HepG2 (cell line): ENCODE data around the gene USP7. TPM values are rescaled to one million over a fixed set of nuclear protein-coding genes. Genes with fewer than 3 reads are reported as not detected.

ENCODE experiments used
- CENPT ChIP-seq: sonication (generic); formaldehyde crosslinking; IDR thresholded peaks from 2 replicates; pipeline ENCODE4 v1.8.0; 2022; ENCODE audit warnings: low read depth, mild to moderate bottlenecking, moderate library complexity, missing genetic modification reagents
- GMEB2 ChIP-seq: IDR thresholded peaks from 2 replicates; pipeline ENCODE4 v1.6.1; 2016; ENCODE audit warnings: missing biosample characterization, missing genetic modification reagents, low read depth
- KDM2A ChIP-seq: sonication (generic); formaldehyde crosslinking; IDR thresholded peaks from 2 replicates; pipeline ENCODE4 v1.4.0; 2020; ENCODE audit warnings: low read depth, missing genetic modification reagents, borderline replicate concordance
- MEF2D ChIP-seq: sonication (generic); formaldehyde crosslinking; IDR thresholded peaks from 2 replicates; pipeline ENCODE4 v1.5.1; 2020; ENCODE audit warnings: mild to moderate bottlenecking, missing genetic modification reagents
- RORA ChIP-seq: sonication (generic); formaldehyde crosslinking; IDR thresholded peaks from 2 replicates; pipeline ENCODE4 v1.5.0; 2020; ENCODE audit warnings: mild to moderate bottlenecking, missing genetic modification reagents, moderate library complexity
- SMARCC2 ChIP-seq: fragments of 450-650 bp; IDR thresholded peaks from 2 replicates; pipeline ENCODE4 v1.6.1; 2017; ENCODE audit warnings: antibody characterized with exemption, mild to moderate bottlenecking
- ZMYM4 ChIP-seq: sonication (generic); formaldehyde crosslinking; IDR thresholded peaks from 2 replicates; pipeline ENCODE4 v1.8.1; 2023; ENCODE audit warnings: mild to moderate bottlenecking, missing genetic modification reagents
- ZNF629 ChIP-seq: sonication (generic); formaldehyde crosslinking; conservative IDR thresholded peaks from 2 replicates; pipeline ENCODE4 v1.5.0; 2020; ENCODE audit warnings: missing genetic modification reagents
- ZSCAN25 ChIP-seq: sonication (generic); formaldehyde crosslinking; IDR thresholded peaks from 2 replicates; pipeline ENCODE4 v1.8.0; 2022; ENCODE audit warnings: mild to moderate bottlenecking, missing genetic modification reagents
- polyA plus RNA-seq, 8 experiments: library from polyadenylated mRNA; depleted of rRNA in 3 of 8; stranded (reverse) in 7 of 8; unstranded in 1 of 8; fragments of >200 nt; fragmentation: Illumina TruSeq in 4 of 8; extraction: Trizol in 4 of 8; gene quantifications; 2 replicates each; pipeline versions ENCODE4 v1.2.1 to v1.2.3, GENCODE V29; 2011 to 2016; ENCODE audit warnings: low read depth in 4 of 8, missing spikeins in 1 of 8, mixed read lengths in 1 of 8; ENCODE audit not compliant: insufficient read depth in 1 of 8
- total RNA-seq, 5 experiments: library from RNA; depleted of rRNA; stranded (reverse); fragments of >200 nt; fragmentation: Illumina TruSeq; extraction: Trizol; gene quantifications; 2 replicates each; pipeline ENCODE4 v1.2.3, GENCODE V29; 2016; ENCODE audit warnings: low read depth in 1 of 5
- TF ChIP-seq, protein P1 (sequence below): sonication (generic); formaldehyde crosslinking; IDR thresholded peaks from 2 replicates; pipeline ENCODE4 v1.4.0; 2020; ENCODE audit warnings: missing genetic modification reagents
- TF ChIP-seq, protein P2 (sequence below): sonication (generic); formaldehyde crosslinking; IDR thresholded peaks from 2 replicates; pipeline ENCODE4 v1.9.0; 2021; ENCODE audit warnings: mild to moderate bottlenecking, missing genetic modification reagents
- TF ChIP-seq, protein P3 (sequence below): sonication (generic); formaldehyde crosslinking; IDR thresholded peaks from 2 replicates; pipeline ENCODE4 v1.5.1; 2020; ENCODE audit warnings: mild to moderate bottlenecking, missing genetic modification reagents, borderline replicate concordance

Gene USP7
- total and polyA plus RNA-seq, 2 of the 13 experiments (the other 11 are each of a cell fraction or from before 2014, with no cell fraction given) = 52.5 to 173 TPM

DNA sequence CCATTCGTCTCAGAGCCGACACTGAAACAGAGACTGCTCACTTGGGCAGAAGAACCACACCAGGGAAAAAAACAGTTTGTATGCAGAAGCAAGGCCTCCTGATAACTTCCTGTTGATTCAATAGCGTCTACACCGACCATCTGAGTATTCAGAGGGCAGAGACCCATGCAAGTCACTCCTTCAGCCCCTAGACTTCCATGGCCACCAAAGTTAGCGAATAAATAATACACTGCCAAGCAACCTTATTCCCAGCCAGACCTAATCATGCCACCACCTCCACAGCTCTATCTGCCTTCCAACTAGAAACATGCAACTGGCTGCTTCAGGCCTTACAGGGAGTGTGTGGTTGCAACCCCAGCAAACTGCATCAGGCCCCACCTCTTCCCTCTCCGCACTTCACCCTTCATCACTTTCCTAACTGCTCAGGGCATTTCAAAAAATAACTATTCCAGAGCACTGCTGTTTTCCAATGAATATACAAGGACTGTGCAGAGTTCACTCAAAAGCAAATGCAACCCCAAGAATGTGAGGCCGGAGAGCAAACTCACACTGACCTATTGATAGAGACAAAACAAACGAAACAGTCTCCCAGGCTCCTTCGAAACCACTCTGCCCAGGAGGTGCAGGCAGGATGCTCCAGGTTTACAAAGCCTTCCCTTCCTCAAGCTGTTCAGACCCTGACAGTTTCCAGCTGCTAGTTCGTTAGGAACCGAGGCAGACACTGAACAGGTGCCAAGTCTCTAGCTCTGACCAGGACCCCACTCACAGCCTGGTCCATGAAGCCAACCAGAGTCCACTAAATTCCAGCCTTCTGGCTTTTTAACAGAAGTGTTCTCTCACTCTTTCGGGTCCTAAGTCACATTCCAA, 3.6 kb downstream of the USP7 start (continued):
- TF ChIP-seq, protein P1, sequence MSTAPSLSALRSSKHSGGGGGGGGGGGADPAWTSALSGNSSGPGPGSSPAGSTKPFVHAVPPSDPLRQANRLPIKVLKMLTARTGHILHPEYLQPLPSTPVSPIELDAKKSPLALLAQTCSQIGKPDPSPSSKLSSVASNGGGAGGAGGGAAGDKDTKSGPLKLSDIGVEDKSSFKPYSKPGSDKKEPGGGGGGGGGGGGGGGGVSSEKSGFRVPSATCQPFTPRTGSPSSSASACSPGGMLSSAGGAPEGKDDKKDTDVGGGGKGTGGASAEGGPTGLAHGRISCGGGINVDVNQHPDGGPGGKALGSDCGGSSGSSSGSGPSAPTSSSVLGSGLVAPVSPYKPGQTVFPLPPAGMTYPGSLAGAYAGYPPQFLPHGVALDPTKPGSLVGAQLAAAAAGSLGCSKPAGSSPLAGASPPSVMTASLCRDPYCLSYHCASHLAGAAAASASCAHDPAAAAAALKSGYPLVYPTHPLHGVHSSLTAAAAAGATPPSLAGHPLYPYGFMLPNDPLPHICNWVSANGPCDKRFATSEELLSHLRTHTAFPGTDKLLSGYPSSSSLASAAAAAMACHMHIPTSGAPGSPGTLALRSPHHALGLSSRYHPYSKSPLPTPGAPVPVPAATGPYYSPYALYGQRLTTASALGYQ = no peak
- peak; percentile 65 for TF ChIP-seq KDM2A (CRISPR knock-in tag)
- no peak for TF ChIP-seq GMEB2
- TF ChIP-seq ZMYM4 = peak; percentile 88
- TF ChIP-seq CENPT (CRISPR knock-in tag) = no peak
- TF ChIP-seq, protein P2, sequence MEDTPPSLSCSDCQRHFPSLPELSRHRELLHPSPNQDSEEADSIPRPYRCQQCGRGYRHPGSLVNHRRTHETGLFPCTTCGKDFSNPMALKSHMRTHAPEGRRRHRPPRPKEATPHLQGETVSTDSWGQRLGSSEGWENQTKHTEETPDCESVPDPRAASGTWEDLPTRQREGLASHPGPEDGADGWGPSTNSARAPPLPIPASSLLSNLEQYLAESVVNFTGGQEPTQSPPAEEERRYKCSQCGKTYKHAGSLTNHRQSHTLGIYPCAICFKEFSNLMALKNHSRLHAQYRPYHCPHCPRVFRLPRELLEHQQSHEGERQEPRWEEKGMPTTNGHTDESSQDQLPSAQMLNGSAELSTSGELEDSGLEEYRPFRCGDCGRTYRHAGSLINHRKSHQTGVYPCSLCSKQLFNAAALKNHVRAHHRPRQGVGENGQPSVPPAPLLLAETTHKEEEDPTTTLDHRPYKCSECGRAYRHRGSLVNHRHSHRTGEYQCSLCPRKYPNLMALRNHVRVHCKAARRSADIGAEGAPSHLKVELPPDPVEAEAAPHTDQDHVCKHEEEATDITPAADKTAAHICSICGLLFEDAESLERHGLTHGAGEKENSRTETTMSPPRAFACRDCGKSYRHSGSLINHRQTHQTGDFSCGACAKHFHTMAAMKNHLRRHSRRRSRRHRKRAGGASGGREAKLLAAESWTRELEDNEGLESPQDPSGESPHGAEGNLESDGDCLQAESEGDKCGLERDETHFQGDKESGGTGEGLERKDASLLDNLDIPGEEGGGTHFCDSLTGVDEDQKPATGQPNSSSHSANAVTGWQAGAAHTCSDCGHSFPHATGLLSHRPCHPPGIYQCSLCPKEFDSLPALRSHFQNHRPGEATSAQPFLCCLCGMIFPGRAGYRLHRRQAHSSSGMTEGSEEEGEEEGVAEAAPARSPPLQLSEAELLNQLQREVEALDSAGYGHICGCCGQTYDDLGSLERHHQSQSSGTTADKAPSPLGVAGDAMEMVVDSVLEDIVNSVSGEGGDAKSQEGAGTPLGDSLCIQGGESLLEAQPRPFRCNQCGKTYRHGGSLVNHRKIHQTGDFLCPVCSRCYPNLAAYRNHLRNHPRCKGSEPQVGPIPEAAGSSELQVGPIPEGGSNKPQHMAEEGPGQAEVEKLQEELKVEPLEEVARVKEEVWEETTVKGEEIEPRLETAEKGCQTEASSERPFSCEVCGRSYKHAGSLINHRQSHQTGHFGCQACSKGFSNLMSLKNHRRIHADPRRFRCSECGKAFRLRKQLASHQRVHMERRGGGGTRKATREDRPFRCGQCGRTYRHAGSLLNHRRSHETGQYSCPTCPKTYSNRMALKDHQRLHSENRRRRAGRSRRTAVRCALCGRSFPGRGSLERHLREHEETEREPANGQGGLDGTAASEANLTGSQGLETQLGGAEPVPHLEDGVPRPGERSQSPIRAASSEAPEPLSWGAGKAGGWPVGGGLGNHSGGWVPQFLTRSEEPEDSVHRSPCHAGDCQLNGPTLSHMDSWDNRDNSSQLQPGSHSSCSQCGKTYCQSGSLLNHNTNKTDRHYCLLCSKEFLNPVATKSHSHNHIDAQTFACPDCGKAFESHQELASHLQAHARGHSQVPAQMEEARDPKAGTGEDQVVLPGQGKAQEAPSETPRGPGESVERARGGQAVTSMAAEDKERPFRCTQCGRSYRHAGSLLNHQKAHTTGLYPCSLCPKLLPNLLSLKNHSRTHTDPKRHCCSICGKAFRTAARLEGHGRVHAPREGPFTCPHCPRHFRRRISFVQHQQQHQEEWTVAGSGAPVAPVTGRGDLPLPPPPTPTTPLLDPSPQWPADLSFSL (CRISPR knock-in tag) = no peak
- no peak for TF ChIP-seq RORA (CRISPR knock-in tag)
- TF ChIP-seq MEF2D = no peak; the same call in 1 of the 2 replicates
- TF ChIP-seq ZSCAN25 = peak; percentile 86; the same call in 1 of the 2 replicates
- TF ChIP-seq SMARCC2 = no peak
- no peak; the same call in 1 of the 2 replicates for TF ChIP-seq ZNF629 (CRISPR knock-in tag)
- TF ChIP-seq, protein P3, sequence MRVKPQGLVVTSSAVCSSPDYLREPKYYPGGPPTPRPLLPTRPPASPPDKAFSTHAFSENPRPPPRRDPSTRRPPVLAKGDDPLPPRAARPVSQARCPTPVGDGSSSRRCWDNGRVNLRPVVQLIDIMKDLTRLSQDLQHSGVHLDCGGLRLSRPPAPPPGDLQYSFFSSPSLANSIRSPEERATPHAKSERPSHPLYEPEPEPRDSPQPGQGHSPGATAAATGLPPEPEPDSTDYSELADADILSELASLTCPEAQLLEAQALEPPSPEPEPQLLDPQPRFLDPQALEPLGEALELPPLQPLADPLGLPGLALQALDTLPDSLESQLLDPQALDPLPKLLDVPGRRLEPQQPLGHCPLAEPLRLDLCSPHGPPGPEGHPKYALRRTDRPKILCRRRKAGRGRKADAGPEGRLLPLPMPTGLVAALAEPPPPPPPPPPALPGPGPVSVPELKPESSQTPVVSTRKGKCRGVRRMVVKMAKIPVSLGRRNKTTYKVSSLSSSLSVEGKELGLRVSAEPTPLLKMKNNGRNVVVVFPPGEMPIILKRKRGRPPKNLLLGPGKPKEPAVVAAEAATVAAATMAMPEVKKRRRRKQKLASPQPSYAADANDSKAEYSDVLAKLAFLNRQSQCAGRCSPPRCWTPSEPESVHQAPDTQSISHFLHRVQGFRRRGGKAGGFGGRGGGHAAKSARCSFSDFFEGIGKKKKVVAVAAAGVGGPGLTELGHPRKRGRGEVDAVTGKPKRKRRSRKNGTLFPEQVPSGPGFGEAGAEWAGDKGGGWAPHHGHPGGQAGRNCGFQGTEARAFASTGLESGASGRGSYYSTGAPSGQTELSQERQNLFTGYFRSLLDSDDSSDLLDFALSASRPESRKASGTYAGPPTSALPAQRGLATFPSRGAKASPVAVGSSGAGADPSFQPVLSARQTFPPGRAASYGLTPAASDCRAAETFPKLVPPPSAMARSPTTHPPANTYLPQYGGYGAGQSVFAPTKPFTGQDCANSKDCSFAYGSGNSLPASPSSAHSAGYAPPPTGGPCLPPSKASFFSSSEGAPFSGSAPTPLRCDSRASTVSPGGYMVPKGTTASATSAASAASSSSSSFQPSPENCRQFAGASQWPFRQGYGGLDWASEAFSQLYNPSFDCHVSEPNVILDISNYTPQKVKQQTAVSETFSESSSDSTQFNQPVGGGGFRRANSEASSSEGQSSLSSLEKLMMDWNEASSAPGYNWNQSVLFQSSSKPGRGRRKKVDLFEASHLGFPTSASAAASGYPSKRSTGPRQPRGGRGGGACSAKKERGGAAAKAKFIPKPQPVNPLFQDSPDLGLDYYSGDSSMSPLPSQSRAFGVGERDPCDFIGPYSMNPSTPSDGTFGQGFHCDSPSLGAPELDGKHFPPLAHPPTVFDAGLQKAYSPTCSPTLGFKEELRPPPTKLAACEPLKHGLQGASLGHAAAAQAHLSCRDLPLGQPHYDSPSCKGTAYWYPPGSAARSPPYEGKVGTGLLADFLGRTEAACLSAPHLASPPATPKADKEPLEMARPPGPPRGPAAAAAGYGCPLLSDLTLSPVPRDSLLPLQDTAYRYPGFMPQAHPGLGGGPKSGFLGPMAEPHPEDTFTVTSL (CRISPR knock-in tag) = peak; percentile 94
